ENCODE data around the gene MAGEA8. TPM values are rescaled to one million over a fixed set of nuclear protein-coding genes. Genes with fewer than 3 reads are reported as not detected.
"Not testable (repeated sequence)": the region's sequence is repeated elsewhere in the genome, so short reads cannot be mapped to it uniquely, and the experiment has no call there.

The MAGEA8 gene
- total RNA-seq, 1 experiment from 2014 or later: not detected

DNA sequence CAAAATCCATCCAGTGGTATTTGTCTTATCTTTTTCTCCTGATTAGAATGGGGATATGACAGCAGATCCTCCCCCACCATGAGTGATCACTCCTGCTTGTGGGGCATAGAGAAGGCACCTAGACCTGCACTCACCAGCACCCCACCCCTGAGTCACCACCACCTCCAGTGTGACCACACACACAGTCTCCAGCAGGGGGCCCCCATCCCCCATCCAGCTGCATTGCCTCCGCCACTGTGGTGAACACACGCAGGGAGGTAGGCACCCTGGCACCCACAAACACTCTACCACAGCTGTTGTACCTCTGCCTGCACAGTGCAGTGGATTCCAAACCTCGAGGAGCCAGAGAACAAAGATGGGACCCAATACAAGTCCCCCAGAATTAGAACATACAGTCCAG, 9.0 kb upstream of the MAGEA8 start:
- intact Hi-C loops (cut with micrococcal nuclease; ENCODE audit: unreplicated experiment): loop anchor here (1.0 kb wide), 1 partner anchor 360 kb away; no protein-coding TSS in a partner anchor
- Histone ChIP-seq H3K27me3 (replicated peaks; ENCODE audit: control insufficient read depth, insufficient read depth, low read length) (no peaks in the 10 kb centered on the region), H3K4me3 (ENCODE audit: low read depth, low read length) (no peak overlapping the region), H3K36me3 (ENCODE audit: control insufficient read depth, insufficient read depth, low read length) (no peaks in the 10 kb centered on the region), H3K9me3 (no peaks in the 10 kb centered on the region), H3K4me1 (no peaks in the 10 kb centered on the region)
- DNase-seq: peak; percentile 53 to 72
- no TSS peak for BruUV-seq (replicated peaks)
- TF ChIP-seq, protein P1, sequence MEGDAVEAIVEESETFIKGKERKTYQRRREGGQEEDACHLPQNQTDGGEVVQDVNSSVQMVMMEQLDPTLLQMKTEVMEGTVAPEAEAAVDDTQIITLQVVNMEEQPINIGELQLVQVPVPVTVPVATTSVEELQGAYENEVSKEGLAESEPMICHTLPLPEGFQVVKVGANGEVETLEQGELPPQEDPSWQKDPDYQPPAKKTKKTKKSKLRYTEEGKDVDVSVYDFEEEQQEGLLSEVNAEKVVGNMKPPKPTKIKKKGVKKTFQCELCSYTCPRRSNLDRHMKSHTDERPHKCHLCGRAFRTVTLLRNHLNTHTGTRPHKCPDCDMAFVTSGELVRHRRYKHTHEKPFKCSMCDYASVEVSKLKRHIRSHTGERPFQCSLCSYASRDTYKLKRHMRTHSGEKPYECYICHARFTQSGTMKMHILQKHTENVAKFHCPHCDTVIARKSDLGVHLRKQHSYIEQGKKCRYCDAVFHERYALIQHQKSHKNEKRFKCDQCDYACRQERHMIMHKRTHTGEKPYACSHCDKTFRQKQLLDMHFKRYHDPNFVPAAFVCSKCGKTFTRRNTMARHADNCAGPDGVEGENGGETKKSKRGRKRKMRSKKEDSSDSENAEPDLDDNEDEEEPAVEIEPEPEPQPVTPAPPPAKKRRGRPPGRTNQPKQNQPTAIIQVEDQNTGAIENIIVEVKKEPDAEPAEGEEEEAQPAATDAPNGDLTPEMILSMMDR (IDR thresholded peaks at IDR 0.05; ENCODE audit: insufficient read depth in 1 of 2, low read depth in 1 of 2, low read length in 1 of 2, severe bottlenecking in 1 of 2, unreplicated experiment in 1 of 2): peak; percentile 63 to 79
- Mint-ChIP-seq H3K27me3 (ENCODE audit: insufficient read depth, unreplicated experiment) (peaks cover 17% of the 10 kb centered on the region), H3K36me3 (ENCODE audit: insufficient read depth, unreplicated experiment) (no peaks in the 10 kb centered on the region), H3K9me3 (ENCODE audit: unreplicated experiment) (peaks cover 9% of the 10 kb centered on the region), H3K4me1 (ENCODE audit: low read depth, unreplicated experiment) (no peaks in the 10 kb centered on the region), H3K27ac (ENCODE audit: unreplicated experiment) (no peak overlapping the region), H3K4me3 (ENCODE audit: unreplicated experiment) (no peak overlapping the region)
- CTCF ChIA-PET: interaction anchor here (1.1 kb wide), 1 partner anchor 378 kb away, joined by 3 read pairs; no protein-coding TSS in a partner anchor
- POLR2A ChIA-PET: no interaction called here

DNA sequence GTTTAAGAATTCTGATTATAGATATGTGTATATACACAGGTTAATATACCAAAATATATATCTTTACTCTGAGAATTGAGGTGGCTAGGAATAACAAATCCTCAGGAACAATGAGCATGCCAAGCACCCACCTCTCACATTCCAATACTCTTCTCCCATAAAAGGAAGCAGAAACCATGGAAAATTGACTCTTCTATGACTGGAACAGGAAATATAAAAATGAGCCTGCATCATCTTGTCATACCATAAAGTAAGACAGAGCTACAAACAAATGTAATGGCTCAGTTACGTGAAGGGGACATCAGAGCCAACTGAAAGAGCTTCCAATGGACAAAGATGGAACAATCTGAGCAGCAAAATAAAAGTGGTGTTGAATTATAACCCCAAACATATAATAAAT, 3.8 kb upstream of the MAGEA8 start:
- H3K27me3 Mint-ChIP-seq (ENCODE audit: insufficient read depth, unreplicated experiment): peaks cover 26% of the 10 kb centered on the region
- TF ChIP-seq, protein P1 (IDR thresholded peaks at IDR 0.05; ENCODE audit: insufficient read depth in 1 of 2, low read depth in 1 of 2, low read length in 1 of 2, severe bottlenecking in 1 of 2, unreplicated experiment in 1 of 2): no peak
- CTCF ChIA-PET: no interaction called here
- no peaks in the 10 kb centered on the region for H3K4me1 Mint-ChIP-seq (ENCODE audit: low read depth, unreplicated experiment)
- DNase-seq: no peak
- H3K9me3 ChIP-seq: no peaks in the 10 kb centered on the region
- intact Hi-C loops (cut with micrococcal nuclease; ENCODE audit: unreplicated experiment): no loop called here
- H3K4me3 Mint-ChIP-seq (ENCODE audit: unreplicated experiment): no peak overlapping the region
- no peaks in the 10 kb centered on the region for H3K4me1 ChIP-seq
- H3K9me3 Mint-ChIP-seq (ENCODE audit: unreplicated experiment): peaks cover 9% of the 10 kb centered on the region
- no TSS peak for BruUV-seq (replicated peaks)
- no peaks in the 10 kb centered on the region for H3K36me3 Mint-ChIP-seq (ENCODE audit: insufficient read depth, unreplicated experiment)
- no peaks in the 10 kb centered on the region for H3K27me3 ChIP-seq (replicated peaks; ENCODE audit: control insufficient read depth, insufficient read depth, low read length)
- H3K4me3 ChIP-seq (ENCODE audit: low read depth, low read length): no peak overlapping the region
- POLR2A ChIA-PET: no interaction called here
- no peak overlapping the region for H3K27ac Mint-ChIP-seq (ENCODE audit: unreplicated experiment)
- no peaks in the 10 kb centered on the region for H3K36me3 ChIP-seq (ENCODE audit: control insufficient read depth, insufficient read depth, low read length)

DNA sequence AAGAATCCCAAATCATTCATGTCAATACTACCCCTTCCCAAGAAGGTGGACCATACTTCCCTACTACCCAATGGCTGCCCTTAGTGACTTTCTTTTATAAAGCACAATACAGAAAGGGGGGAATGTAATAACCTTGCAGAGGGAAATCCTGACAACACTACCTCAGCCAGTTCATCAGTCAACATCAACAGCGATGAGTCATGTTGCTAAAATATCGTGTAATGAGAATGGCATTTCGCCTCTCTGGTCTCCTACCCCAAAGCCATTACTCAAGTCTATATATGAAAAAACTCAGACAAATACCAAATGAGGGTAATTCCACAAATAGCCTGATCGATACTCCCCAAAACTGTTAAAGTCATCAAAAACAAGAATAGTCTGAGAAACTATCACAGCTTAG, 3.3 kb upstream of the MAGEA8 start:
- H3K27ac Mint-ChIP-seq (ENCODE audit: unreplicated experiment): no peak overlapping the region
- Histone ChIP-seq H3K9me3 (no peaks in the 10 kb centered on the region), H3K36me3 (ENCODE audit: control insufficient read depth, insufficient read depth, low read length) (no peaks in the 10 kb centered on the region), H3K27me3 (replicated peaks; ENCODE audit: control insufficient read depth, insufficient read depth, low read length) (no peaks in the 10 kb centered on the region), H3K4me3 (ENCODE audit: low read depth, low read length) (no peak overlapping the region), H3K4me1 (no peaks in the 10 kb centered on the region)
- H3K27me3 Mint-ChIP-seq (ENCODE audit: insufficient read depth, unreplicated experiment): peaks cover 26% of the 10 kb centered on the region
- intact Hi-C loops (cut with micrococcal nuclease; ENCODE audit: unreplicated experiment): no loop called here
- no peak overlapping the region for H3K4me3 Mint-ChIP-seq (ENCODE audit: unreplicated experiment)
- POLR2A ChIA-PET: no interaction called here
- DNase-seq: no peak
- peaks cover 6% of the 10 kb centered on the region for H3K9me3 Mint-ChIP-seq (ENCODE audit: unreplicated experiment)
- CTCF ChIA-PET: no interaction called here
- no peaks in the 10 kb centered on the region for H3K4me1 Mint-ChIP-seq (ENCODE audit: low read depth, unreplicated experiment)
- no TSS peak for BruUV-seq (replicated peaks)
- H3K36me3 Mint-ChIP-seq (ENCODE audit: insufficient read depth, unreplicated experiment): no peaks in the 10 kb centered on the region
- TF ChIP-seq, protein P1 (IDR thresholded peaks at IDR 0.05; ENCODE audit: insufficient read depth in 1 of 2, low read depth in 1 of 2, low read length in 1 of 2, severe bottlenecking in 1 of 2, unreplicated experiment in 1 of 2): no peak

DNA sequence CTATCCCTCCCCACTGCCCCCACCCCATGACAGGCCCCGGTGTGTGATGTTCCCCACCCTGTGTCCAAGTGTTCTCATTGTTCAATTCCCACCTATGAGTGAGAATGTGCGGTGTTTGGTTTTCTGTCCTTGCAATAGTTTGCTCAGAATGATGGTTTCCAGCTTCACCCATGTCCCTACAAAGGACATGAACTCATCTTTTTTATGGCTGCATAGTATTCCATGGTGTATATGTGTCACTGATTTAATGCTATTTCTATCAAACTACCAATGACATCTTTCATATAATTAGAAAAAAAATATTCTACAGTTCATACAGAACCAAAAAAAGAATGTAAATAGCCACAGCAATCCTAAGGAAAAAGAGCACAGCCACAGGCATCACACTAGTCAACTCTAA, 9.8 kb downstream of the MAGEA8 start:
- H3K36me3 Mint-ChIP-seq (ENCODE audit: insufficient read depth, unreplicated experiment); H3K4me3 Mint-ChIP-seq (ENCODE audit: unreplicated experiment); H3K36me3 ChIP-seq (ENCODE audit: control insufficient read depth, insufficient read depth, low read length); H3K4me1 Mint-ChIP-seq (ENCODE audit: low read depth, unreplicated experiment); H3K9me3 ChIP-seq; H3K4me1 ChIP-seq; H3K4me3 ChIP-seq (ENCODE audit: low read depth, low read length); DNase-seq; intact Hi-C loops (cut with micrococcal nuclease; ENCODE audit: unreplicated experiment); BruUV-seq (replicated peaks); H3K27ac Mint-ChIP-seq (ENCODE audit: unreplicated experiment); H3K27me3 ChIP-seq (replicated peaks; ENCODE audit: control insufficient read depth, insufficient read depth, low read length); H3K9me3 Mint-ChIP-seq (ENCODE audit: unreplicated experiment); POLR2A ChIA-PET; CTCF ChIA-PET: not testable (repeated sequence)
- H3K27me3 Mint-ChIP-seq (ENCODE audit: insufficient read depth, unreplicated experiment): peaks cover 11% of the 10 kb centered on the region

All from Caco-2 (cell line).